ENCODE measurements around the gene CAPSL. TPM values are rescaled to one million over a fixed set of nuclear protein-coding genes. Genes with fewer than 3 reads are reported as not detected.

Gene CAPSL
- total RNA-seq, 4 donors from 2014 or later: not detected

- Histone ChIP-seq H3K4me1 (peaks cover 4% of the 10 kb centered on the region), H3K27ac (no peak overlapping the region), H3K9me3 (no peaks in the 10 kb centered on the region), H3K4me3 (no peak overlapping the region), H3K36me3 (no peaks in the 10 kb centered on the region), H3K27me3 (no peaks in the 10 kb centered on the region)
- TF ChIP-seq EP300 (IDR thresholded peaks at IDR 0.05): no peak
- no peak for TF ChIP-seq CTCF (IDR thresholded peaks at IDR 0.05)
- TF ChIP-seq POLR2AphosphoS5 (IDR thresholded peaks at IDR 0.05): no peak
- no peak for TF ChIP-seq POLR2A (IDR thresholded peaks at IDR 0.05)
- DNase-seq (ENCODE audit: low spot score in 2 of 2): no peak
- WGBS: 96% methylated on average over 1 of the region's 1 CpG
These were observed 58.3 kb downstream of the CAPSL start for GRCh38 chr5:35880156-35880555.

- no peaks in the 10 kb centered on the region for H3K9me3 ChIP-seq
- no peak for DNase-seq (ENCODE audit: low spot score in 2 of 2)
- H3K36me3 ChIP-seq: no peaks in the 10 kb centered on the region
- TF ChIP-seq CTCF (IDR thresholded peaks at IDR 0.05): no peak
- TF ChIP-seq EP300 (IDR thresholded peaks at IDR 0.05): no peak
- no peak for TF ChIP-seq POLR2AphosphoS5 (IDR thresholded peaks at IDR 0.05)
- TF ChIP-seq POLR2A (IDR thresholded peaks at IDR 0.05): no peak
- no peak overlapping the region for H3K27ac ChIP-seq
- no peaks in the 10 kb centered on the region for H3K27me3 ChIP-seq
- peaks cover 4% of the 10 kb centered on the region for H3K4me1 ChIP-seq
- no peak overlapping the region for H3K4me3 ChIP-seq
These were observed 58.8 kb downstream of the CAPSL start for GRCh38 chr5:35879649-35880048.

GRCh38 chr5:35879096-35879495 is 59.3 kb downstream of the CAPSL start:
- no peak overlapping the region for H3K4me3 ChIP-seq
- no peaks in the 10 kb centered on the region for H3K9me3 ChIP-seq
- TF ChIP-seq CTCF (IDR thresholded peaks at IDR 0.05) (no peak), POLR2A (IDR thresholded peaks at IDR 0.05) (no peak), POLR2AphosphoS5 (IDR thresholded peaks at IDR 0.05) (no peak), EP300 (IDR thresholded peaks at IDR 0.05) (no peak)
- no peak overlapping the region for H3K27ac ChIP-seq
- peaks cover 4% of the 10 kb centered on the region for H3K4me1 ChIP-seq
- H3K27me3 ChIP-seq: no peaks in the 10 kb centered on the region
- no peak for DNase-seq (ENCODE audit: low spot score in 2 of 2)
- 94% methylated on average over 2 of the region's 2 CpGs for WGBS
- H3K36me3 ChIP-seq: no peaks in the 10 kb centered on the region

- Histone ChIP-seq H3K9me3 (no peaks in the 10 kb centered on the region), H3K27me3 (no peaks in the 10 kb centered on the region), H3K4me1 (peaks cover 4% of the 10 kb centered on the region), H3K36me3 (no peaks in the 10 kb centered on the region), H3K4me3 (no peak overlapping the region), H3K27ac (no peak overlapping the region)
- no peak for TF ChIP-seq EP300 (IDR thresholded peaks at IDR 0.05)
- TF ChIP-seq CTCF (IDR thresholded peaks at IDR 0.05): no peak
- no peak for TF ChIP-seq POLR2AphosphoS5 (IDR thresholded peaks at IDR 0.05)
- no peak for TF ChIP-seq POLR2A (IDR thresholded peaks at IDR 0.05)
- no peak for DNase-seq (ENCODE audit: low spot score in 2 of 2)
These were observed 60.3 kb downstream of the CAPSL start for GRCh38 chr5:35878079-35878478.

GRCh38 chr5:35877655-35878054 is 60.8 kb downstream of the CAPSL start:
- H3K4me3 ChIP-seq: no peak overlapping the region
- H3K9me3 ChIP-seq: no peaks in the 10 kb centered on the region
- no peak for TF ChIP-seq EP300 (IDR thresholded peaks at IDR 0.05)
- TF ChIP-seq POLR2A (IDR thresholded peaks at IDR 0.05): no peak
- no peak for TF ChIP-seq CTCF (IDR thresholded peaks at IDR 0.05)
- TF ChIP-seq POLR2AphosphoS5 (IDR thresholded peaks at IDR 0.05): no peak
- no peak for DNase-seq (ENCODE audit: low spot score in 2 of 2)
- H3K27me3 ChIP-seq: no peaks in the 10 kb centered on the region
- H3K36me3 ChIP-seq: no peaks in the 10 kb centered on the region
- no peak overlapping the region for H3K27ac ChIP-seq
- H3K4me1 ChIP-seq: peaks cover 4% of the 10 kb centered on the region
- WGBS: 78% methylated on average over 2 of the region's 2 CpGs
